Skin epidermis (tissue), 12 donors: ENCODE measurements around the gene WDFY4.
A peak's percentile ranks its signal among the peaks of the same experiment; 100 is the strongest.

Source experiments
- H3K27ac ChIP-seq, 21 experiments: fragments of 200-600 bp; sonication (generic) in 11 of 21; one replicate each; pipeline ENCODE4 v1.5.0; 2020; ENCODE audit warnings: mild to moderate bottlenecking in 3 of 21, inconsistent platforms in 2 of 21, moderate library complexity in 2 of 21
- H3K4me3 ChIP-seq, 7 experiments: fragments of 200-600 bp; sonication (generic) in 2 of 7; one replicate each; pipeline ENCODE4 v1.5.0; 2020; ENCODE audit warnings: inconsistent platforms in 2 of 7, mild to moderate bottlenecking in 2 of 7, moderate library complexity in 1 of 7

WDFY4 gene

DNA sequence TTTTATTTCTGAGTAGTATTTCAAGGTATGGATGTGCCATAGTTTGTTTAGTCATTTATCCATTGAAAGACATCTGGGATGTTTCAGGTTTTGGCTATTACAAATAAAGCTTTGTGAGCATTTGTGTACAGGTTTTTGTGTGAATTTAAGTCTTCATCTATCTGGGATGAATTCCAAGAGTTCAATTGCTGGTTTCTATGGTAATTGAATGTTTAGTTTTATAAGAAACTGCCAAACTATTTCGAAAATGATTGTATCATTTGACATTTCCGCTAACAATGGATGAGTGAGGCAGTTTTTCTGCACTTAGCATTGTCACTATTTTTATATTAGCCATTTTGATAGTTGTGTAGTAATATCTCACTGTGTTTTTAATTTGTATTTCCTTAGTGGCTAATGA is 99.4 kb downstream of the WDFY4 start:
- Histone ChIP-seq H3K4me3 (no peak overlapping the region), H3K27ac (no peak overlapping the region)

DNA sequence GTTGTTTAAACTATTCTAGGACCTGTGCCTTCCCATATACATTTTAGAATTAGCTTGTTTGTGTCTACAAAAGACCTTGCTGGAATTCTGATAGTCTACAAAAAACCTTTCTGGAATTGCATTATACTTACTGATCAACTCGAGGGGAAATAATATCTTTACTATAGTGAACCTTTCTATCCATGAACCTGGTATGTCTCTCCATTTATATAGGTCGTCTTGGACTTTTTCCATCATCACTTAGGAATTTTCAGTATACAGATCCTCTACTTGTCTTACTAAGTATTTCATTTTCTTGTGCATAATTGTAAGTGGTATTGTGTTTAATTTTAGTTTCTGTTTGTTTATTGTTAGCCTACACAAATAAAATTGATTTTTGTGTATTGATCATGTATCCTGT is 101.1 kb downstream of the WDFY4 start:
- Histone ChIP-seq H3K27ac (no peak overlapping the region), H3K4me3 (no peak overlapping the region)

GRCh38 chr10:48786606-48787282 is 102.1 kb downstream of the WDFY4 start:
- no peak overlapping the region for H3K4me3 ChIP-seq
- H3K27ac ChIP-seq: no peak overlapping the region

DNA sequence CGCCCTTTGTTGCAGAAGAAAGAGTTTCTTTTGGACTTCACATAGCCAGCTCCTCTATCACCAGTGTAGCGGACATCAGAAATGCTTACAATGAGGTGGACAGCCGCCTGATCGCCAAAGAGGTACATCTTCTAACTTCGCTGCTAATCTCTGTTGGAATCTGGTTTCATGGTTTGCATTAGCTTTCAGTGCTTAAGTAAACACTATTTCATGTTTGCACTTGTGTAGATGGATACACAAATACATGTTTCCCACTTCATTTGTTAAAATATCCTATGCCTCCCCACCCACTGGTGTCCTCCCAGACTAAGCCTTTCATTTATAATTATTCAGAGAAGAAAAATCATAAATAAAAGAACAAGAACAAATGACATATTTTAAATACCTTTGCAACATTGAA is 103.9 kb downstream of the WDFY4 start:
- no peak overlapping the region for H3K27ac ChIP-seq
- no peak overlapping the region for H3K4me3 ChIP-seq

- no peak overlapping the region for H3K27ac ChIP-seq
- H3K4me3 ChIP-seq: no peak overlapping the region
Observed at GRCh38 chr10:48789486-48790456, 105.1 kb downstream of the WDFY4 start.

DNA sequence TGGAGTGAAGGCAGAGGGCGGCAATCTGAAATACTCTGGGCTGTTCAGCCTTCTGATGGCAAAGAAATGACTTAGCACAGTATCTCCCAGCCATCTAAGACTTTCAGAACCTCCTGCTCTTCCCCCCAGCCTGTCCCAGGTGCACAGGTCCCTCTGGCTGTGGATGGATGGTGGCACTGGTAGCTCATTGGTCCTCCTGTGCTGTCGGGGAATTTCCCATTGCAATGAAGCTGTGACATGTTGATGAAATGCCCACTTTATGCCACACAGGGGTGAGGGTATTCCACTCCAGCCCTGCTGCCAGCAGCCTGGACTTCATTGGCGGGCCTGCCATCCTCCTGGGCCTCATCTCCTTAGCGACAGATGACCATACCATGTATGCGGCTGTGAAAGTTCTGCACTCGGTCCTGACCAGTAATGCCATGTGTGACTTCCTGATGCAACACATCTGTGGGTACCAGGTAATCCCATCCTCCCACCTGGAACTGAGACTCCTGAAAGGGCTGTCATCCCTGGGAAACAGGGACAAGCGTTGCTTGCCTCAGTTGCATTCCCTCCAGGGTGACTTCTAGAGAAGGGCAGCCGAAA is 105.9 kb downstream of the WDFY4 start:
- Histone ChIP-seq H3K4me3 (no peak overlapping the region), H3K27ac (no peak overlapping the region)

DNA sequence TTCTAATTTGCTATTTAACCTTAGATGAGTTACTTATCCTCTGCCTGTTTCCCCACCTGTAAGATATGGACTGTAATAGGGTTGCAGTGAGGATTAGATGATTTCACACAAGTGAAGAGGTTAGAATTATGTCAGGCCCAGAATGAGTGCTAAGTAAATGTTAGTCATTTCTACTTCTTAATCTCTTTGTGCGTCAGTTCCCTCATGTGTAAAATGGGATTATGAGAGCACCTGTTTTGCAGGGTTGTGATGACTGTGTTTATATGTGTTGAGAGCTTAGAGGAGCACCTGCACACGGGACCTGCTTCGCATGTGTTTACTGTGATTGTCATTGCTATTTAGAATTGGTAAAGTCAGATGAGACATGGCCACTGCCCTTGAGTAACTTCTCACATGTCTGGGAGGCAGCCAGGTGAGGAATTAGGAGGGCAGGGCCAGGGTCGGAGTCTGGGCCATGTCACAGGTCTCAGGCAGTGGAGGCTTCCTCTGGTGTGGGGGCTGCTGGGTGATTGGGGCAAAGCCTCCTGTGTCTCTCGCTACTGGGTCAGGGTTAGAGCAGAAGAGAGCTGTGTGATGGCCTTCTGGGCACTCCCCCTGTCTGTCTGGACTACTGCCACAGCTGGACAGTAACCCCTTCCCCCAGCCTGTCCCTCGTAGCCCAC is 106.7 kb downstream of the WDFY4 start:
- no peak overlapping the region for H3K27ac ChIP-seq
- no peak overlapping the region for H3K4me3 ChIP-seq

GRCh38 chr10:48792121-48792520 is 107.4 kb downstream of the WDFY4 start:
- no peak overlapping the region for H3K4me3 ChIP-seq
- no peak overlapping the region for H3K27ac ChIP-seq

- H3K27ac ChIP-seq: no peak overlapping the region
- no peak overlapping the region for H3K4me3 ChIP-seq
Observed at GRCh38 chr10:48792687-48793096, 108.0 kb downstream of the WDFY4 start.

DNA sequence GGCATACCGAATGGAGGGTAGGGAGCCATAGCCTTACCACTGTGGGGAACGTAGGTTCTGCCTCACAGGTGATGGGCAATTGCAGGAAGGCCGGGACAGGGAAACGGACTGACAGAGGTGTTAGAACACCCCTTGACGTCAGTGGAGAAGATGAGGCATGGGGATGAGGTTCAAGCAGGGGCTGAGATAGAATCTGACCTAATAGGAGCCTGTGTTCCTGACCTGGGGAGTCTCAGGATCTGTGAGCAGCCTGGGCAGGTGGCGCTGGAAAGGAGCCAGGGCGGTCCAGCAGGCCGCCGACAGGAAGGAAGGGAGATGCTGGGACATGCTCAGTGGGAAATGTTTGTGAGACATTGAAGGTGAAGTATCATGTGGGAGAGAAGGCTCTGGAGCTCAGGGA is 109.4 kb downstream of the WDFY4 start:
- Histone ChIP-seq H3K27ac (no peak overlapping the region), H3K4me3 (no peak overlapping the region)

DNA sequence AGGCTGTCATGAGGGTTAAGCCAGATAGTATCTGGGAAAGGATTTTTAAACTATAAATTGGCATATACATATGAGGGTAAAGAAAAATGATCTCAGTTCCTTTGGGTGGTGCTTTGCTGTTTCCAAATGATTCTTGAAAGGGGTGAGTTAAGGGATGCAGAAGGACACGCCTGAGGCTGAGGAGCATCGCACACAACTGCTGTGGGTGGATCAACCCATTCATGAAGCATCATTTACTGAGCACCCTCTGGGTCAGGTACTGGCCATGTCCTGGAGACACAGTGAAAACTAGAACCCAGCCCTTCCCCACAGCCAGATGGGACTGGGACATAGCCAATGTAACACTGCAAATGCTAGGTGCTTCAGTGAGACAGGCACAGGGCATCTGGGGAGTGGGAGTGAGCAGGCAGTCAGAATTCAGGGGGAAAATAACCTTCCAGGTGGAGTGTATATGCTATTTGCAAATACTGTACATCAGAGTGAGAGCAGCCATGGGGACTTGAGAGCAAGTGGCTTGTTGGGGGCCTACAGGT is 112.1 kb downstream of the WDFY4 start:
- Histone ChIP-seq H3K4me3 (no peak overlapping the region), H3K27ac (peak overlapping the region in 1 of 21 experiments; percentile 17)

DNA sequence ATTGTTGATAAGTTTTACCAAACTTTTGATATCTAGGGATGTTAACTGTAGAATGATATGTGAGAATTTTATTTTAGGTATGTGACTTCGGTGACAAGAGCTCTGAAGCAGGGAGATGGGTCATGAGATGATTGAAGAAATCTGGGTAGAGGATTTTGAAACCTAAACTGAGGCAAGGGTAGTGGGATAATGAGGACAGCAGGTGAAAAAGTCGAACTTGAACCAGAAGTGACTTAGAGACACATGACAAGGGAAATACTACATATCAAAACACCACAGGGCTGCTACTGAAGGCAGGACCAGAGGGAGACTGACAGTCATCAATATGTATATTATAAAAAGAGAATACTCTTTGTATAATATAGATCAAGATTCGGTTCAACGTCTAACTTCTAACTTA is 113.2 kb downstream of the WDFY4 start:
- peak overlapping the region in 8 of 21 experiments; percentile 39 to 83 (median 53) for H3K27ac ChIP-seq

GRCh38 chr10:48798481-48799254 is 114.0 kb downstream of the WDFY4 start:
- Histone ChIP-seq H3K4me3 (no peak overlapping the region), H3K27ac (peak overlapping the region in 18 of 21 experiments; percentile 9 to 83 (median 64))

More for the DNA sequence above, 113.2 kb downstream of the WDFY4 start:
- H3K4me3 ChIP-seq: no peak overlapping the region

- H3K4me3 ChIP-seq: no peak overlapping the region
- H3K27ac ChIP-seq: peak overlapping the region in 19 of 21 experiments; percentile 19 to 83 (median 63)
Observed at GRCh38 chr10:48799341-48800006, 114.8 kb downstream of the WDFY4 start.

DNA sequence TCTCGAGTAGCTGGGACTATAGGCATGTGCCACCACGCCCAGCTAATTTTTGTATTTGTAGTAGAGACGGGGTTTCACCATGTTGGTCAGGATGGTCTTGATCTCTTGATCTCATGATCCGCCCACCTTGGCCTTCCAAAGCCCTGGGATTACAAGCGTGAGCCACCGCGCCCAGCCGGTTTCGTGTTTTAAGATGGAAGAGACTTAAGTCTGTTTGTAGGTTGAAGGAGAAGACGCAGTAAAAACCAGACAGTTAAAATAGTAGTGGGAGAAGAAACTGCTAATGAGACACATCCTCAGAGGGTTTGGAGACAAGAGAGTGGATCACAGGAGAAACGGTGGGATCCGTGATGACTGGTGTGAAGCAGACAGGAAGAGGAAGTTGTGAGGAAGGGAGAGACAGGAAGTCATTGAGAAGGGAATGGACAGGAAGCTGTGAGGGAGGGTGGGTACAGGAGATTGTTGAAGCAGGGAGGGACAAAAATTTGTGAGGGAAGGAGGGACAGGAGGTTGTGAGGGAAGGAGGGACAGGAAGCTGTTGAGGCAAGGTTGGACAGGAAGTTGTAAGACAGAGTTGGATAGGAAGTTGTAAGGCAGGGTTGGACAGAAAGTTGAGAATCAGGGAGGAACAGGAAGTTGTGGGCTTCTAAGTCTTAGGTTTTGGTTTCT is 115.5 kb downstream of the WDFY4 start:
- Histone ChIP-seq H3K27ac (peak overlapping the region in 19 of 21 experiments; percentile 17 to 83 (median 63)), H3K4me3 (no peak overlapping the region)

GRCh38 chr10:48801001-48801421 is 116.3 kb downstream of the WDFY4 start:
- no peak overlapping the region for H3K4me3 ChIP-seq
- H3K27ac ChIP-seq: peak overlapping the region in 18 of 21 experiments; percentile 16 to 83 (median 63)

DNA sequence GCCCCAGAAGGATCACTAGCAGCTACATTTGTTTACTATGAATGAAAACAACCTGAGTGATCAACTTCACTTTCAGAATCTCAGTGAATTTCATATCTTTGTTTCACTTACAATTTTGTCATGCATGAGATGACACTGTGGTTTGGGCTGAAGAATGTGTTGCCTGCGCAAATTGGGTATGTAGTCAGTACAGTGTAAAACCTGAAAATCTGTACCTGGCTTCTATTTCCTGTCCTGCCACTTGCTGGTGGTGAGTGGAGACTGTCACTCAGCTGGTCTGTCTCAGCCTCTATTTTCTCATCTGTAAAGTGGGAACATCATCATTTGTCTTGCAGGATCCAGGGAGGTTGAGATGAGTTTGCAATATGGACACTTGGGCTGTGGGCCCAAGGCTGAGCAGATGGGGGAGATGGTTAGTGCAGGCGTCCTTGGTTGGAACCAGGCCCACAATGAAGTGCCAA is 118.0 kb downstream of the WDFY4 start:
- Histone ChIP-seq H3K27ac (no peak overlapping the region), H3K4me3 (no peak overlapping the region)
